GM21515 (cell line): Measurements from ENCODE around the gene SAP30BP.

Experiments used
- ATAC-seq: cut with Tn5 transposase; IDR thresholded peaks from one replicate; pipeline ENCODE4 v1.9.1; 2021; ENCODE audit not compliant: unreplicated experiment

Gene SAP30BP

GRCh38 chr17:75737133-75737962 lies 70.2 kb downstream of the SAP30BP start:
- no peak for ATAC-seq

GRCh38 chr17:75738218-75738802 lies 71.2 kb downstream of the SAP30BP start:
- ATAC-seq, result no peak

DNA sequence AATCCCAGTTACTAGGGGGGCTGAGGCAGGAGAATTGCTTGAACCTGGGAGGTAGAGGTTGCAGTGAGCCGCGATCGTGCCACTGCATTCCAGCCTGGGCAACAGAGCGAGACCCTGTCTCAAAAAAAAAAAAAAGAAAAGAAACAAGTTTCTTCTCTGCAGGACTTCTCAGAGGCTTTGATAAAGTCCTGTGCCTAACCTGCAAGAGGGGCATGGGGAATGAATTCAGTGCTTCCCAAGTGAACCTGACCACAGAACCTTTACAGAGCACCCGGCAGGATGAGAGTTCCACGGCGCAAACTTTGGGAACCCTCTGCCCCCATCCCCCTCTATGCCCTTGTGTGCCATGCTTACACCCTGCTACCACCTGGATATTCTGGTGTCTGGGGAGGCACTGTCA lies 72.0 kb downstream of the SAP30BP start:
- no peak for ATAC-seq

DNA sequence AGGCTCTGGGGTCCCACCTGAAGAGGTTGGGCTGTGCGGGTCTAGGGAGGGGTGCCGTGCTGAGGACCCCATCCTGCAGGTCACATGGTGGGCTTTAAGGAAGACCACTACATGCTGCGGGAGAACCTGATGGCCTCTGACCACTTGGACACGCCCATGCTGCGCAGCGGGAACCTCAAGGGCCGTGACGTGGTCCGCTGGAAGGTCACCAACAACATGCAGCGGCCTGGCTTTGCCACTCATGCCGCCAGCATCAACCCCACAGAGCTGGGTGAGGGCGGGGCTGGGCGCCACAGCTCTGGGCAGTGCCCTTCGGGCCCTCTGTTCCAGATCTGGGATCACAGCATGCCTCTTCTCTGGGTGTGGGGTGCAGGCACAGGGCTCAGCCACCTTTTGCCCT lies 72.7 kb downstream of the SAP30BP start:
- no peak for ATAC-seq

DNA sequence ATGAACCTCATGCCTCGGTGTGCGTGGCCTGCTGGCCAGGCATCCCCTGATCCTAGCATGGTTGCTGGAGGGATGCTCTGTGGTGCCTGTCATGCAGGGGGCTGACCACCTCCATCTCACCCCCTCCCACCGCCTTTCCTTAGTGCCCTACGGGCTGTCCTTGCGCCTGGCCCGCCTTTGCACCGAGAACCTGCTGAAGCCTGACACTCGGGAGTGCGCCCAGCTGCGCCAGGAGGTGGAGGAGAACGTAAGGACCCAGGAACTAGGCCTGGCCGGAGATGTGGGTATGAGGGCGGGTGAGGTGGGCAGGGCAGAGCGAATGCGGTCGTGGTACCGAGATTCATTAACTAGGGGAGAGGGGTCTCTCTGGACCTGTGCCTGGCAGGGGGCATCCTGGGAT lies 73.1 kb downstream of the SAP30BP start:
- no peak for ATAC-seq

DNA sequence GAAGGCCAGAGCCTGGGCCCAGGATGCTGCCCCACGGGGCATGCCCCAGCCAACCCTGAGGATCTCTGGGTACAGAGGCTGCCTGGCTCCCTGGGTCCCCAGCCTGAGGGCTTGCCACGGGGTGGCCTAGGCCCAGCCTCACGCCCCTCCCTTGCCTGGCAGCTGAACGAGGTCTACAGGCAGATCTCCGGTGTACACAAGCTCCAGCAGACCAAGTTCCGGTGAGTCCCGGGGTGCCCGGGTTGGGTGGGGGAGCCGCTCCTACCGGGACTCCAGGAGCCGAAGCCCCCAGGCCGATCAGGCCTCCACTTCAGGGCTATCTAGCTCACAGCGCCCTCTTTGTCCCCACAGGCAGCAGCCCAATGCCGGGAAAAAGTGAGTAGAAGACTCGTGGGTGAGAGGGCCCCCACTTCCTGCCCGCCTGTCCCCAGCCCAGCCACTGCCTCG lies 73.5 kb downstream of the SAP30BP start:
- no peak for ATAC-seq

DNA sequence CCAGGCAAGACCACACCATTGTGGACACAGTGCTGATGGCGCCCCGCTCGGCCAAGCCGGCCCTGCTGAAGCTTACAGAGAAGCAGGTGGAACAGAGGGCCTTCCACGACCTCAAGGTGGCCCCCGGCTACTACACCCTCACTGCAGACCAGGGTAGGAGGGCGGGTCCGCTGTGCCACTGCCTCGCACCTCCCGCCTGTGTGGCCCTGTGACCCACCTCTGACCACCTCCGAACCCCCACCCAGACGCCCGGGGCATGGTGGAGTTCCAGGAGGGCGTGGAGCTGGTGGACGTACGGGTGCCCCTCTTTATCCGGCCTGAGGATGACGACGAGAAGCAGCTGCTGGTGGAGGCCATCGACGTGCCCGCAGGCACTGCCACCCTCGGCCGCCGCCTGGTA lies 75.2 kb downstream of the SAP30BP start:
- ATAC-seq, result no peak

GRCh38 chr17:75743625-75744206 lies 76.6 kb downstream of the SAP30BP start:
- ATAC-seq, result no peak

GRCh38 chr17:75748706-75749105 lies 81.6 kb downstream of the SAP30BP start:
- no peak for ATAC-seq

DNA sequence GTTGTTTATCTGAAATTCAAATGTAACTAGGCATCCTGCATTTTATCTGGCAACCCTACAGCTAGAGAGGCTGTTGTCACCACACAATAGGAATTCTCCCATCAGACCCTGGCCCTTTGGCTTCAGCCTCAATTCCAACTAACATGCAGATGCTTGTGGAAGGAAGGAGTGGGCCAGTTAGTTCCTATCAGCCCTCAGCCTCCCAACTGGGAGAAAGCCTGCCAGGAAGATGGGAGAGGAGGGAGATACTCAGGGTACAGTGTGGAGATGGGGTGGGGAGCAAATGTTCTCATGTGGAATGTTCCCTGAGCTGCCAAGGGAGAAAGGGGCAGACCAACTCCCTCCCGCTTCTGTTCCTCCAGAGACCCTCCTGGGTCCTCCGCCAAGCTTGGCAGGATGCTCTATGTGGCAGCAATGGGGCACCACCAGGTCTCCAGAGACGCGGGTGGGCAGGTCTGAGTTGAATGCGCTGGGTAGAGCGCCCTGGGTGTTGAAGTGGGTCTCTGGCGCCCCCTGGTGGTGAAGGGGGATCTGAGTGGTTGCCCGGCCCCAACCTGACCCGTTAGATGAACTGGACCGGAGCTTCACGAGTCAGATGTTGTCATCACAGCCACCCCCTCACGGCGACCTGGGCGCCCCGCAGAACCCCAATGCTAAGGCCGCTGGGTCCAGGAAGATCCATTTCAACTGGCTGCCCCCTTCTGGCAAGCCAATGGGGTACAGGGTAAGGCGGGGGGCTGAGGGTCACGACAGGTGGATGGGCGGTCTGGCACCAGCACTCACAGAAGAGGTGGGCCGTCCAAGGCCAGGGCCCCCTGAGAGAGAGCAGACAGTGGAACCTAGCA lies 82.6 kb downstream of the SAP30BP start:
- no peak for ATAC-seq

DNA sequence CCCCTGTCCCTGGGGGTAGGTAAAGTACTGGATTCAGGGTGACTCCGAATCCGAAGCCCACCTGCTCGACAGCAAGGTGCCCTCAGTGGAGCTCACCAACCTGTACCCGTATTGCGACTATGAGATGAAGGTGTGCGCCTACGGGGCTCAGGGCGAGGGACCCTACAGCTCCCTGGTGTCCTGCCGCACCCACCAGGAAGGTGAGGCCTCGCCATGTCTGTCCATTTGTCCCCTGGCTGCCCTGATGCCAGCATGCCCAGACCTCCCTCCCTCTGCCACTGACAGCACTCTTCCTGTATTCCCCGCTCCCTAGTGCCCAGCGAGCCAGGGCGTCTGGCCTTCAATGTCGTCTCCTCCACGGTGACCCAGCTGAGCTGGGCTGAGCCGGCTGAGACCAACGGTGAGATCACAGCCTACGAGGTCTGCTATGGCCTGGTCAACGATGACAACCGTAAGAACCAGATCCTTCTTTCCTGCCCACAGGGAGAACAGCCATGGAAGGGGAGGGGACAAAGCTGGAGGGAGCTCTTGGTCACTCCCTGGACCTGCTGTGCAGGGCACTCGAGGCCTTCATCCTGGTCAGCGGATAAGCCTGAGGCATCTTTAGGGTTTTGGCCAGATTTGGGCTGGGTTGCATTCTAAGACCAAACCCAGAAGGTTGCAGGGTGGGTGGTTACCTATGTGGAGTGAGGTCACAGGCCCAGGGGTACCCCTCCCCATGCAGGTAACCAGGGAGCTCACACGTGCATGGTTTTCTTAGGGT lies 83.7 kb downstream of the SAP30BP start:
- no peak for ATAC-seq

GRCh38 chr17:75751676-75752404 lies 84.7 kb downstream of the SAP30BP start:
- ATAC-seq, result no peak

DNA sequence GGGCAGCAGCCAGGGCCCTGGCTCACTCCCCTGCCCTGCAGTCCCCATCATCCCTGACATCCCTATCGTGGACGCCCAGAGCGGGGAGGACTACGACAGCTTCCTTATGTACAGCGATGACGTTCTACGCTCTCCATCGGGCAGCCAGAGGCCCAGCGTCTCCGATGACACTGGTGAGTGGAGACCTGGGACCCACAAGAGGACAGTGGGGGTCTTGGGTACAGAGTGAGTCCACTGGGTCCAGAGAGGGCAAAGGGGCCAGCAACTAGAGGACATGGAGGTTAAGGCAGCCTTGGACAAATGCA lies 85.2 kb downstream of the SAP30BP start:
- ATAC-seq, result no peak

- ATAC-seq, result no peak
These were observed 85.8 kb downstream of the SAP30BP start for GRCh38 chr17:75752802-75753513.

DNA sequence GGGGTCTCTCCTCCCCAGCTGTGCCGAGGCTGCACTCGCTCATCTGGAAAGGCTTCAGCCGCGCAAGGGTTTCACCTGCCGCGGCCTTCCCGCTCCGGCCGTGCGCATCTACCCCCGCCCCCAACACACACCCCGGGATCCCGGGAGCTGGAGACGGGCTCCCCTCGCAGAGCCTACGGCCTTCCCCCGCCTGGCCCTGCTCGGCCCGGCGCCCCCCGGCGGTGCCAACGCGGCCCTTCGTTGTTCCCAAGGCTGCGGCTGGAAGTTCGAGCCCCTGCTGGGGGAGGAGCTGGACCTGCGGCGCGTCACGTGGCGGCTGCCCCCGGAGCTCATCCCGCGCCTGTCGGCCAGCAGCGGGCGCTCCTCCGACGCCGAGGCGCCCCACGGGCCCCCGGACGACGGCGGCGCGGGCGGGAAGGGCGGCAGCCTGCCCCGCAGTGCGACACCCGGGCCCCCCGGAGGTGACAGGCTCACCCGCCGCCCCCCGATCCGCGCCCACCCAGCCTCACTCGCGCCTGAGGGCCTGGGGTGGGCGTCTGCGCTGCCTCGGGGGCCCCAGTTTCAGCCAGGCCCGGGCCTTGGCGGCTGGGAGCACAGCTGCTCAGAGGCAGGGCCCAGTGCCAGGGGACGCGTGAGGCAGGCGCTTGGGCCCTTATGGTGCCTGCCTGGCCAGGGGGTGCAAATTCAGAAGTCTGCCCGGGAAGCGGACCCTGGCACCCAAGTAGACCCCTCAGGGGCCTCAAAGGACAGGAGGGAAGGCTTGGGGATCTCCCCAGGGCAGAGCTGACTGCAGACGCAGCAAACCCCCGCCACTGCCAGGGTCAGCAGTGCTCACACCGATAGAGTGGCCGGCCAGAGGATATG lies 86.6 kb downstream of the SAP30BP start:
- ATAC-seq, result peak; percentile 53

DNA sequence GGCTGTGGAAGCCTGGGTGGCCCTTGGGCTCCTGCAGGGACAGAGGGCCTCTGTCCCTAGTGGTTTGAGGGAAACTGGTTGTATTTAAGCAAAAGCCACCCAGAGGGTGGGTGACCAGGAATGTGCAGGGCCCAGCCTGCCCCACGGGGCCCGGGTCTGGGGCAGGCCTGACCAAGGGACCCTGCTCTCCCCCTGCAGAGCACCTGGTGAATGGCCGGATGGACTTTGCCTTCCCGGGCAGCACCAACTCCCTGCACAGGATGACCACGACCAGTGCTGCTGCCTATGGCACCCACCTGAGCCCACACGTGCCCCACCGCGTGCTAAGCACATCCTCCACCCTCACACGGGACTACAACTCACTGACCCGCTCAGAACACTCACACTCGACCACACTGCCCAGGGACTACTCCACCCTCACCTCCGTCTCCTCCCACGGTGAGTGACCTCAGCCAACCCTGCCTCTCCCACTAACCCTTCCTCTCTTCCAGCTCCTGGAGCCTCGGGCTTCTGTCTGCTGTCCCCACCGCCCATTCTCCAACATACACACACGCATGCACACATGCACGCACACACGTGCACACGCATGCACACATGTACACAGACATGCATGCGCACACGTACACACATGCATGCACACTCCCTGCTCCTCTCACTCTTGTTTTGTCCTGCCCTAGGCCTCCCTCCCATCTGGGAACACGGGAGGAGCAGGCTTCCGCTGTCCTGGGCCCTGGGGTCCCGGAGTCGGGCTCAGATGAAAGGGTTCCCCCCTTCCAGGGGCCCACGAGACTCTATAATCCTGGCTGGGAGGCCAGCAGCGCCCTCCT lies 87.5 kb downstream of the SAP30BP start:
- no peak for ATAC-seq

DNA sequence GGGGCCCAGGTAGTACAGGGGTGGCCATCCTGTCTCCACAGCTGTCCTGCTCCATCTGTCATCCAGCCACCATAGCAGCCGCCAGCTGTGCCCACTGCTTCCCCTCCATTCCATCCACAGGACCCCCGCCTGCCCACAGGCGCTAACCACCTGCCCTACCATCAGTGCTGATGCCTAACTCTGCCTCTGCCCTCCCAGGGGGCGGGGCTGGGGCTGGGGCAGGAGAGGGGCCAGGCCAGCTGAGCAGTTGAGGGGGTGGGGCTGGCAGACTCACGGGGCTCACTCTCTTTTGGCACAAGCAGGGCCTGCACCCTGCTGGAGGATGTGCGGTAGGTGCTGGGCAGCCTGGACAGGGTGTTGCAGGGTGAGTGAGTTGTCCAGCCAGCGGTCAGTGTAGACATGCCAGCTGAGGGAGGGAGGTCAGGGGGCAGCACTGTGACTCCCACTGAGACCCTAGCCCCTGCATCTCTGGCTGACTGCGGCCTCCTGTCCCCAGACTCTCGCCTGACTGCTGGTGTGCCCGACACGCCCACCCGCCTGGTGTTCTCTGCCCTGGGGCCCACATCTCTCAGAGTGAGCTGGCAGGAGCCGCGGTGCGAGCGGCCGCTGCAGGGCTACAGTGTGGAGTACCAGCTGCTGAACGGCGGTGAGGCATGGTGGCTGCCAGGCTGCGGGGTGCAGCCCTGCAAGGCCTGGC lies 88.2 kb downstream of the SAP30BP start:
- no peak for ATAC-seq
